Esophagus muscularis mucosa (tissue), 4 donors: ENCODE results near the gene PHACTR3. TPM values are rescaled to one million over a fixed set of nuclear protein-coding genes. Genes with fewer than 3 reads are reported as not detected.
A peak's percentile ranks its signal among the peaks of the same experiment; 100 is the strongest.

ENCODE experiments used
- DNase-seq: peaks from one replicate; pipeline ENCODE4 v3.0.0-alpha.2; 2017; ENCODE audit errors: extremely low spot score
- H3K27ac ChIP-seq, 4 donors: fragments of 200-600 bp; sonication (generic); replicated peaks in 1 of 4; 1 replicate in 3 of 4; 2 replicates in 1 of 4; pipeline ENCODE4 v1.5.1; 2016 to 2019; ENCODE audit warnings: mild to moderate bottlenecking in 1 of 4
- H3K27me3 ChIP-seq, 4 donors: fragments of 200-600 bp; sonication (generic); one replicate each; pipeline versions ENCODE4 v1.5.1 to v1.6.0; 2016 to 2019
- H3K36me3 ChIP-seq, 4 donors: fragments of 200-600 bp; sonication (generic); one replicate each; pipeline ENCODE4 v1.5.1; 2016 to 2019
- H3K4me1 ChIP-seq, 4 donors: fragments of 200-600 bp; sonication (generic); one replicate each; pipeline ENCODE4 v1.5.1; 2016 to 2019
- H3K4me3 ChIP-seq, 4 donors: fragments of 200-600 bp; sonication (generic); 1 replicate in 2 of 4; 2 replicates in 2 of 4; pipeline ENCODE4 v1.5.1; 2016 to 2019; ENCODE audit warnings: mild to moderate bottlenecking in 4 of 4, moderate library complexity in 1 of 4
- H3K9me3 ChIP-seq, 4 donors: fragments of 200-600 bp; sonication (generic); 1 replicate in 3 of 4; 2 replicates in 1 of 4; pipeline ENCODE4 v1.5.1; 2016 to 2019
- EP300 ChIP-seq: sonication (generic); formaldehyde crosslinking; IDR thresholded peaks from one replicate; pipeline ENCODE4 v1.6.1; 2017; ENCODE audit warnings: antibody characterized with exemption
- POLR2A ChIP-seq: fragments of 450-650 bp; IDR thresholded peaks from one replicate; pipeline ENCODE4 v1.6.1; 2017; ENCODE audit warnings: antibody characterized with exemption, moderate library complexity, mild to moderate bottlenecking, low read depth
- POLR2AphosphoS5 ChIP-seq, 2 donors: sonication (generic); formaldehyde crosslinking; IDR thresholded peaks; one replicate each; pipeline ENCODE4 v1.6.1; 2017; ENCODE audit warnings: antibody characterized with exemption in 2 of 2
- WGBS: methylation state at CpG from one replicate; pipeline ENCODE4 v1.1.5; 2018; 5-methylcytosine and 5-hydroxymethylcytosine counted together
- intact Hi-C: fragments of 100-400 bp; cut with DNase I; formaldehyde crosslinking; loops from one replicate; pipeline ENCODE4 v1.15.1; 2023
- total RNA-seq, 4 donors: library from RNA; depleted of rRNA; stranded (reverse); fragments of >200 nt; gene quantifications; one replicate each; pipeline versions ENCODE4 v1.1.0 to v1.2.1, GENCODE V29; 2016
- TF ChIP-seq, protein P1 (sequence below), 3 experiments: fragments of 200-600 bp in 2 of 3; fragments of 450-650 bp in 1 of 3; sonication (generic) in 2 of 3; IDR thresholded peaks; one replicate each; pipeline ENCODE4 v1.5.1; 2017 to 2019; ENCODE audit warnings: antibody characterized with exemption in 3 of 3, mild to moderate bottlenecking in 2 of 3, moderate library complexity in 1 of 3

The PHACTR3 gene
- total RNA-seq, 4 donors from 2014 or later, result 0.17 to 0.86 (median 0.56) TPM

DNA sequence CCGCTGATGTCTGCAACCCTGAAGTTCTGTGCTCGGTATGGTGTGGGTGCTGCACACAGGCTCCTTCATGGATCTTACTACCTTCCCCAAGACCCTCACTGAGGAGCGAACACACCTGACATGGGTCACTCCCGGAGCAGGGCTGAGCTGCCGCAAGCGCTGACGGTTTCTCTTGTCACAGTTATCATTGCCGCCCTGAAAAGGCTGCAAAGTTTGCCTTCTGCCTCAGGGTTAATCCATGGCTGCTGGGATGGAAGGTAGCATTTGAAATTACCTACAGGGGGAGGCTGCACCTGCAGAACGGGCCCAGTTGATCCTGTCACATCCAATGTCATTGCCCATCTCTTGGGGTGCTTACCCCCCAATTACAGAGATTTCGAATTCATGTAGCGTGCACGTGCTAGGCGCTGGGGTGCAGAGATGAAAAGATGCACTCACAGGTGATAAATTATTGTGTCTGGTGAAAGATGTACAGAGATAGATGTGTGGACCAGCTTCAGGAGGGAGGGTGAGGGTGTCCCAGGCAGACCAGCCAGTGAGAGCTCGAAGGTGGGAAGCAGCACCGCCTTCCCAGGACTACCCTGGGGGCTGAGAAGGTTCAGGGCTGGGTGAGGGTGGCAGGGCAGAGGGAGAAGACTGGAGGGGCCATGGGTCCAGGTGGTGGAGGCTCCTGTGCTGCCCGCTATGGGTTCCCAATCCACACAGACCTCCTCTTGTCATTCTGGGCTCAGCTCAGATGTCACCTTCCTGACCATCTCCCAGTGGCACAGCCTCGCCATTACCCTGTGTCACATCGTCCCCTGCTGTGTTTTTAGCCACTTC, 209.0 kb downstream of the PHACTR3 start:
- intact Hi-C loops, result no loop called here
- 93% methylated on average over 18 of the region's 18 CpGs for WGBS
- Histone ChIP-seq H3K9me3 (no peaks in the 10 kb centered on the region), H3K27ac (no peak overlapping the region), H3K4me1 (no peaks in the 10 kb centered on the region), H3K27me3 (no peaks in the 10 kb centered on the region), H3K36me3 (no peaks in the 10 kb centered on the region), H3K4me3 (no peak overlapping the region)
- DNase-seq, result peak; percentile 60
- TF ChIP-seq POLR2A (no peak), POLR2AphosphoS5 (IDR thresholded peaks at IDR 0.05) (no peak), EP300 (no peak)
- TF ChIP-seq, protein P1, sequence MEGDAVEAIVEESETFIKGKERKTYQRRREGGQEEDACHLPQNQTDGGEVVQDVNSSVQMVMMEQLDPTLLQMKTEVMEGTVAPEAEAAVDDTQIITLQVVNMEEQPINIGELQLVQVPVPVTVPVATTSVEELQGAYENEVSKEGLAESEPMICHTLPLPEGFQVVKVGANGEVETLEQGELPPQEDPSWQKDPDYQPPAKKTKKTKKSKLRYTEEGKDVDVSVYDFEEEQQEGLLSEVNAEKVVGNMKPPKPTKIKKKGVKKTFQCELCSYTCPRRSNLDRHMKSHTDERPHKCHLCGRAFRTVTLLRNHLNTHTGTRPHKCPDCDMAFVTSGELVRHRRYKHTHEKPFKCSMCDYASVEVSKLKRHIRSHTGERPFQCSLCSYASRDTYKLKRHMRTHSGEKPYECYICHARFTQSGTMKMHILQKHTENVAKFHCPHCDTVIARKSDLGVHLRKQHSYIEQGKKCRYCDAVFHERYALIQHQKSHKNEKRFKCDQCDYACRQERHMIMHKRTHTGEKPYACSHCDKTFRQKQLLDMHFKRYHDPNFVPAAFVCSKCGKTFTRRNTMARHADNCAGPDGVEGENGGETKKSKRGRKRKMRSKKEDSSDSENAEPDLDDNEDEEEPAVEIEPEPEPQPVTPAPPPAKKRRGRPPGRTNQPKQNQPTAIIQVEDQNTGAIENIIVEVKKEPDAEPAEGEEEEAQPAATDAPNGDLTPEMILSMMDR (IDR thresholded peaks at IDR 0.05), result no peak

DNA sequence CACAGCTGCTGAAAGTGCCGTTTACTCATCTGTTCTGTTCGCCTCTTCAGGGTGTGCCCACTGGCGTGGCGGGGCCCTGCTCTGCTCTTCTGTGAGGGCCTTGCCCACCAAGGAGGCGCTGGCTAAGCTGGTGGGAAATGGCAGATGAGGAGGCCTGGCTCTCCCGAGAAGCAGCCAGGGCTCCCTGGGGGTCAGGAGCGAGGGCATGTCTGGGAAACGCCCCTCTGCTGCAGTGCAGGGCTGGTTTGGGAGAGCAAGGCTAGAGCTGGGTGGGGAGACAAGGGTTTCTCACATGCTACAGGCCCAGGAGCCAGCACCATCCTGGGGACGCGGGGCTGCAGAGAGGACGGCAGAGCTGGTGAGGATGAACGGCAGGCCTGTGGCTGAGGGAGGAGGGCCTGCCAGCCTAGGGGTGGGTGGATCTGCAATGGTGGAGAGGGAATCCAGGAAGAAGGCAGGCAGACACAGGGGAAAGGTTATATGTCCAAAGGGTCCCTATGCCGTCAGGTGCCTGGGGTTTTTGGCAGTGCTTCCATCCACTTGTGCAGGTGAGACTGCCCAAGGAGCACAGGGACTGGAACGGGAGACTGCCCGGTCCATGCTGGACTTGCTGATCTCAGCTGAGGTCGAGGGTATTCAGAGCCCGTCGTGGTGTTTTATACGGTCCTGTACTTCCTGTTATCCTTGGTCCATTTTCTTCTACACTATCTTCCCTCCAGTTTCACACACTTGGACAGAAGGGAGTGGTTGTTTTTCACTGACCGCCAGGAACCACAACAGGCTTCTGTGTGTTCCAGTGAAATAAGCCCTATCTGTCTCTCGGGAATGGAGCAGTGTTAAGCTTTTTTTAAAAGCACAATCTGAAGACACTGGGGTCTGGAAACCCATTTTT, 209.9 kb downstream of the PHACTR3 start:
- Histone ChIP-seq H3K36me3 (no peaks in the 10 kb centered on the region), H3K4me1 (no peaks in the 10 kb centered on the region), H3K4me3 (no peak overlapping the region), H3K27ac (no peak overlapping the region), H3K9me3 (no peaks in the 10 kb centered on the region), H3K27me3 (no peaks in the 10 kb centered on the region)
- intact Hi-C loops, result no loop called here
- TF ChIP-seq POLR2A, result no peak
- DNase-seq, result peak; percentile 80
- 75% methylated on average over 17 of the region's 21 CpGs for WGBS

DNA sequence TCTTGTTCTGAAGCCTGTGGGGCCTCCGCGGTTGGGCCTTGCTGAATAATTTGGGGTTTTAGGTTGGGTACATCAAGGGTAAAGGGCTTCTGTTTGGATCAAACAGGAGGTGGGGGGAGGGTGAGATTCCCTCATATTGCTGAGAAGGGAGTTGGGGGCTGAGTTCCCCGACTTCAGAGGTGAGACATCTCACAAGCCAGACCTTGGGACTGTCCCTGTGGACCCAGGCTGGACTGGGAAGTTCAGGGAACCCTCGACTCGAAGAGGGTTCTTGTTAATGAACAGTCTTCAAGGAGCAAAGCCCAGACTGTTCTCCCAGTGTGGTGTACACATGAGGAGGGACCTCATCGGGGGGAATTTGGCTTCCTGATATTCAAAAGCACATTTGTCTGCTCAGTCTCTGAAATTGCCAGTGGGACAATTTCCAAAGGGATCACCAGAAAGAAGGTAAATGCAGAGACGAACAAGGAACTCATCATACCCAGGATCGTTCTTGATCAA, 210.6 kb downstream of the PHACTR3 start:
- Histone ChIP-seq H3K4me3 (no peak overlapping the region), H3K9me3 (no peaks in the 10 kb centered on the region), H3K36me3 (no peaks in the 10 kb centered on the region), H3K4me1 (peaks cover 0 to 3% (median 0%) of the 10 kb centered on the region in 4 donors), H3K27me3 (no peaks in the 10 kb centered on the region), H3K27ac (no peak overlapping the region)
- TF ChIP-seq EP300, result no peak
- TF ChIP-seq, protein P1 (IDR thresholded peaks at IDR 0.05), result no peak
- TF ChIP-seq POLR2A, result no peak
- TF ChIP-seq POLR2AphosphoS5 (IDR thresholded peaks at IDR 0.05), result no peak
- peak; percentile 91 for DNase-seq
- 67% methylated on average over 6 of the region's 8 CpGs for WGBS
- intact Hi-C loops, result no loop called here

DNA sequence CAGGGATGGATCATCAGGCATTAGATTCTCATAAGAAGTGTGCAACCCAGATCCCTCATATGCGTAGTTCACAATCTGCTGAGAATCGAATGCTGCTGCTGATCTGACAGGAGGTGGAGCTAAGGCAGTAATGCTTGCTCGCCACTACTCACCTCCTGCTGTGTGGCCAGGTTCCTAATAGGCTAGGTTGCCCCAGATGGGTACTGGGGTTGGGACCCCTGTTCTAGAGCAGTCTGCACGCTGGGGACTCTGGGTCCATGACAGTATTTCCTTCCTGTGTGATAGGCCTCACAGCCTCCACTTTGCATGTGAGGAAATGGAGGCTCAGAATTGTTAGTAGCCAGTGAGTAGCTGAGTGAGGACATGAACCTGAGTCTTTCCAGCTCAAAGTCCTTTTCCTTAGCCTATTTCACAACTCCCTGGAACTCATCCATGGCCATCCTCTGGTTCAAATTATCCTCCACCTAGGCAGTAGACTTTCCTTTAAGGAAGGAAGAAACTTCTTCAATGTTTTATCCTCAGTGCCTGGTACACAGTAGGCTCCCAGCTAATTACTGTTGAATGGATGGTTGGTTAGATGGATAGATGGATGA, 211.9 kb downstream of the PHACTR3 start:
- WGBS, result 92% methylated on average over 4 of the region's 4 CpGs
- Histone ChIP-seq H3K27ac (no peak overlapping the region), H3K27me3 (no peaks in the 10 kb centered on the region), H3K9me3 (no peaks in the 10 kb centered on the region), H3K36me3 (no peaks in the 10 kb centered on the region), H3K4me1 (peaks cover 4 to 12% (median 10%) of the 10 kb centered on the region in 4 donors), H3K4me3 (no peak overlapping the region)
- intact Hi-C loops, result no loop called here
- DNase-seq, result peak; percentile 80
- TF ChIP-seq POLR2A (no peak), EP300 (no peak), POLR2AphosphoS5 (IDR thresholded peaks at IDR 0.05) (no peak)
- TF ChIP-seq, protein P1 (IDR thresholded peaks at IDR 0.05), result no peak
